Measurements from ENCODE around the gene GJD4. TPM values are rescaled to one million over a fixed set of nuclear protein-coding genes. Genes with fewer than 3 reads are reported as not detected.

GJD4 gene
- total RNA-seq, 4 donors from 2014 or later: not detected

GRCh38 chr10:35585356-35585755 is 19.8 kb upstream of the GJD4 start:
- TF ChIP-seq CTCF (IDR thresholded peaks at IDR 0.05): no peak
- no peak for TF ChIP-seq EP300 (IDR thresholded peaks at IDR 0.05)
- no peak for TF ChIP-seq POLR2AphosphoS5 (IDR thresholded peaks at IDR 0.05)
- no peak for TF ChIP-seq POLR2A (IDR thresholded peaks at IDR 0.05; ENCODE audit: low read depth)
- no peak for DNase-seq (ENCODE audit: extremely low spot score)
- Histone ChIP-seq H3K4me1 (no peaks in the 10 kb centered on the region), H3K9me3 (no peaks in the 10 kb centered on the region), H3K4me3 (no peak overlapping the region), H3K27me3 (peaks cover 0 to 31% (median 0%) of the 10 kb centered on the region in 4 donors), H3K27ac (replicated peaks in 1 of 4) (no peak overlapping the region), H3K36me3 (no peaks in the 10 kb centered on the region)
- WGBS: 97% methylated on average over 11 of the region's 11 CpGs
- intact Hi-C loops (cut with DNase I): no loop called here

GRCh38 chr10:35585903-35586535 is 19.1 kb upstream of the GJD4 start:
- TF ChIP-seq EP300 (IDR thresholded peaks at IDR 0.05) (no peak), POLR2AphosphoS5 (IDR thresholded peaks at IDR 0.05) (no peak), CTCF (IDR thresholded peaks at IDR 0.05) (no peak), POLR2A (IDR thresholded peaks at IDR 0.05; ENCODE audit: low read depth) (no peak)
- peaks cover 0 to 26% (median 0%) of the 10 kb centered on the region in 4 donors for H3K27me3 ChIP-seq
- H3K4me3 ChIP-seq: no peak overlapping the region
- H3K27ac ChIP-seq (replicated peaks in 1 of 4): no peak overlapping the region
- H3K9me3 ChIP-seq: no peaks in the 10 kb centered on the region
- H3K4me1 ChIP-seq: no peaks in the 10 kb centered on the region
- WGBS: 57% methylated on average over 8 of the region's 8 CpGs
- no peaks in the 10 kb centered on the region for H3K36me3 ChIP-seq
- DNase-seq (ENCODE audit: extremely low spot score): no peak
- intact Hi-C loops (cut with DNase I): no loop called here

- Histone ChIP-seq H3K27ac (replicated peaks in 1 of 4) (no peak overlapping the region), H3K4me3 (no peak overlapping the region), H3K27me3 (peaks cover 0 to 16% (median 2%) of the 10 kb centered on the region in 4 donors), H3K9me3 (no peaks in the 10 kb centered on the region), H3K4me1 (no peaks in the 10 kb centered on the region), H3K36me3 (no peaks in the 10 kb centered on the region)
- intact Hi-C loops (cut with DNase I): no loop called here
- TF ChIP-seq CTCF (IDR thresholded peaks at IDR 0.05): no peak
- TF ChIP-seq POLR2AphosphoS5 (IDR thresholded peaks at IDR 0.05): no peak
- TF ChIP-seq EP300 (IDR thresholded peaks at IDR 0.05): no peak
- DNase-seq (ENCODE audit: extremely low spot score): no peak
These were observed 16.3 kb upstream of the GJD4 start for GRCh38 chr10:35588836-35589235.

GRCh38 chr10:35592441-35592840 is 12.7 kb upstream of the GJD4 start:
- intact Hi-C loops (cut with DNase I): loop anchor here (10.0 kb wide), 1 partner anchor 348 kb away; no protein-coding TSS in a partner anchor
- no peaks in the 10 kb centered on the region for H3K4me1 ChIP-seq
- TF ChIP-seq CTCF (IDR thresholded peaks at IDR 0.05): no peak
- no peak for TF ChIP-seq POLR2AphosphoS5 (IDR thresholded peaks at IDR 0.05)
- TF ChIP-seq EP300 (IDR thresholded peaks at IDR 0.05): no peak
- no peak for TF ChIP-seq POLR2A (IDR thresholded peaks at IDR 0.05; ENCODE audit: low read depth)
- H3K4me3 ChIP-seq: no peak overlapping the region
- no peak for DNase-seq (ENCODE audit: extremely low spot score)
- H3K9me3 ChIP-seq: no peaks in the 10 kb centered on the region
- H3K36me3 ChIP-seq: no peaks in the 10 kb centered on the region
- no peak overlapping the region for H3K27ac ChIP-seq (replicated peaks in 1 of 4)
- H3K27me3 ChIP-seq: peaks cover 0 to 14% (median 2%) of the 10 kb centered on the region in 4 donors
- WGBS: 91% methylated on average over 4 of the region's 4 CpGs
